Fibroblast of skin of scalp (primary cell): ENCODE data around the gene HK1.

Experiments used
- DNase-seq: peaks from one replicate; pipeline ENCODE4 v3.0.0-alpha.2; 2013

HK1 gene

DNA sequence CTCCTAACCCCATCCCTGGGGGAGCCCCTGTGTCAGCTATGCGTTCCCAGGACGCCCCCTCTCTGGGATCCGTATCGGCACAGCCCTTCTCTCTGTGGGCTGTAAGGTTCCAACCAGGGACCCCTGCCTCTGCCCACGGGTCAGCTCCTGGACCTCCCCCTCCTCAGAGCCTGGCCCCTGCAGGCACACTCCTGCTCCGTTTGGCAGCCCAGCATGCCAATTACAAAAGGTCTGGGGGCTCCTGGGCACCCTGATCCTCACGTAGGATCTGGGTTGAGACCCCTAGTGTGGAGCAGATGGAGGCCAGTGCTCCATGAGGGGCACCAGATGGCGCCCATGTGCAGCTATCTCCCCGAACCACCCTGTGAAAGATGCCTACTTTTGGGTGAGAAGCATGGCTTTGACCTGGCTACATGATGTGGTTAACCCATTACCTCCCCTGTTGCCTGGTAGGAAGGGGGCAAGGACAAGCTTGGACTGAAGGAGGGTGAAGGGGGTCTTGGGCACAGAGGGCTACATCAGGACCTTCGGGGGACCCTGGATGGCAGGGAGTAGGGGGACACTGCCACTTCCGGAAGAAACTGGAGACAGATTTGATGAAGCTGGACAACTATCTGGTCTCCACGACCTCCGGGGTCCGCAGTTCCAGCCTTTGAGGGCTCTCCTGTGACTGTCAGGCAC, 129.5 kb downstream of the HK1 start:
- no peak for DNase-seq

DNA sequence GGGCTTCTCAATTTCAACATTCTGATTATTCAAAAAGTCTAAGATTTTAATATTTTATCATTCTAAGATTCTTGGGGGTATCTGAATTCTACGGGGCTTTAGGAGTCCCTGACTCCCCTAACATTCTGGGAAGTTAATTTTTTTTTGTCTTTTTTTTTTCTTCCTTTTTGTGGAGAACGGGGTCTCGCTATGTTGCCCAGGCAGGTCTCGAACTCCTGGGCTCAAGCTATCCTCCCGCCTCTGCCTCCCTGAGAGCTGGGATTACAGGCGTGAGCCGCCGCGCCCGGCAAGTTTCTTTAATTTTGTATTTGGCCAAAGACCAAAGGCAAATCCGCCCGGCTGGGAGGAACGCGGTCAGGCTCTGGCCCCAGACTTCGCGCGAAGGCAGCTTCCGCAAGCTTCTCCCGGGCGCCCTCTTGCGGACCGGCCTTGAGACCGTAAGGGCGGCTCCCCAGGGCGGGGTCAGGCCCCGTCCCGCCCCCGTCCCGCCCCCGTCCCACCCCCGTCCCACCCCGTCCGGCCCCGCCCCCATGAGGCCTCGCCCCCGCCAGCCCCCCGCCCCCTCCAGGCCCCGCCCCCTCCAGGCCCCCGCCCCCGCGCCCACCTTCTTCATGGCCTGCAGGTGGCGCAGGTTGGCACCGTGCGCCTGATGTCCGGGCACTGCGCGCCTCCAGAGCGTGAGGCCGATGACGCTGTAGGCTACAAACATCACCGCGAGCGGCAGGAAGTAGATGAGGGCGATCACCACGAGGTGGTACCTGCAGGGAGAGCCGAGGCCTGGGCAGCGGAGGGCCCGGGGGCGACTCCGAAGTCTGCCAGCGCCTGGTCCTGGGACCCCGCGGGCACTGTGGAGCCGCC, 130.3 kb downstream of the HK1 start:
- DNase-seq = peak; percentile 96

DNA sequence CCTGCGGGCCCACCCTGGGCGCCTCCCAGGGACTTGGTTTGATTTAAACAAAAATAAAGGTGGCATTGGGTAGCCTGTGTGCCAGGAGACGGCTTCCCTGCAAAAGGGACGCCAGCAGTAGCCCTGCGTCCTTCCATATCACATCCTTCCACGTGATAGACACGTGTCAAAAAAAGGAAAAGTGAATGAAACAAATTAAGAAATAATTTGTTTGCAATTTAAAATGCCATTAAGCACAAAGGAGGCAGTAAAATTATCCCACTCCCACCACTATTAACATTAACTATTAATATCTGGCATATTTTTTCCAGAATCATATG, 130.8 kb downstream of the HK1 start:
- DNase-seq = no peak

DNA sequence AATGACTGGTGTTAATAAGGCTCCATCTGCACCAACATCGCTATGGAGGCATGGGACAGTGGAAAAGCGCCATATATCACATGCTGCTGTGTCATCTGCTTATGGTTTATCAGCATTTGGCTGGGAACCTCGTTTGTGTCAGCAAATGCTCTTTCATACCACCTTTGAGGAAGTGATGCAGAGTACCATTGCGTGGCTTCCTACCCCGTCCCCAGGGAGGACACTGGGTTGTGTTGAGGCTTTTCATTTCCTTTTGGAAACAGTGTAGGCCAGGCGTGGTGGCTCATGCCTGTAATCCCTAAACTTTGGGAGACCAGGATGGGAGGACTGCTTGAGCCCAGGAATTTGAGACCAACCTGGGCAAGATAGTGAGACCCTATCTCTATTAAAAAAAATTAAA, 131.7 kb downstream of the HK1 start:
- DNase-seq = peak; percentile 23

DNA sequence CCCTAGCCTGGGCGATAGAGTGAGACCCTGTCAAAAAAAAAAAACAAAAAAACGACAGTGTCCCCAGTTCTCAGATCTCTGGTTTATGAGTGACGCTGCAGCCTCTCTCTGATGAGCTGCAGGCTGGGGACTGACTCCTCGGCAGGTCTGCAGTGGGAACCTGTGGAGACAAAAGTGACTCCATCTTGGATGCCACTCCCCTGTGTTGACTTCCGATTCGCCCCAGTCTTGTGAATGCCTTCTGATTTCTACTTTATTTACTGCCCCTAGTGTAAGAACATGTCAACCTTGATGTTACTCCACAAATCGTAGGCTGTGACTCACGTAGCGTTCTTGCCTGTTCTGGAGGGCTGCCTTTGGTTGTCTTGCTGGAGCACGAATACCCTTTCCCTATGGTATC, 132.2 kb downstream of the HK1 start:
- no peak for DNase-seq

DNA sequence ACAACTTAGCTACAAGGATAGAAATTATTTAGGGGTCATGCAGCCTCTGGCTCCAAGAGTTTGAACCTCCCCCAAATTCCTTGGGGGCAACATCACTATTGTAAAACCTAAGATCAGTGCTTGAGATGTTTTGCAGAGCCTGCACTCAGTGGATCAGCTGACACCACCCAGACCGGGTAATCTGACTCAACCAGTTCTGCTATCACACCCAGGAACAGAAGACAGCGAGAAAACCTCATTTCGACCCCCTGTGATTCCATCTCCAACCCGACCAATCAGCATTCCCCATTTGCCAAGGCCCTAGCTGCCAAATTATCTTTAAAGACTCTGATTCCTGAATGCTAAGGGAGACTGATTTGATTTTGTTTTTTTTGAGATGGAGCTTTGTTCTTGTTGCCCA, 133.2 kb downstream of the HK1 start:
- DNase-seq = no peak

DNA sequence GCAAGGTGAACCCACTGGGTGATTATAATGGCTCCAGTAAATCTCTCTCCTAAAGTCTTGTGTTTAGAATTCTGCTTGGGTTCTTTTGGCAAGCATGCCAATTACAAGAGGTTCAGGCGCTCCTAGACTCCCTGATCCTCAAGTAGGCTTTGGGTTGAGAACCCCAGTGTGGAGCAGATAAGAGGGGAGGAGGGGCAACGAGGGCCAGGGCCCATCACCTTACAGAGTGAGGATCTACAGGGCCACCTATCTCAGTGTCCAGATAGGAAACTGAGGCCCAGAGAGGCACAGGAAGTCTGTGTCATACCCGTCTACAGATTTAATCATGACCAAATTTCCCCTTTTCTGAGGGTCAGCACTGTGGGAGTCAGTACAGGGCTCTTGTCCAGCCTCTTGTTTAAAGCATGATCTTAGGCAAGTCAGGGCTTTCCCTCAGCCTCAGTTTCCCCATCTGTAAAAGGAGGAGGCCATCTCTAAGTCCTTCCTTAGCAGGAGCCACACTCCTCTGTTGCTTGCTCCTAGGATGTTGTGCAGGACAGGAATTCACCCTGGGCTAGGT, 134.0 kb downstream of the HK1 start:
- no peak for DNase-seq

DNA sequence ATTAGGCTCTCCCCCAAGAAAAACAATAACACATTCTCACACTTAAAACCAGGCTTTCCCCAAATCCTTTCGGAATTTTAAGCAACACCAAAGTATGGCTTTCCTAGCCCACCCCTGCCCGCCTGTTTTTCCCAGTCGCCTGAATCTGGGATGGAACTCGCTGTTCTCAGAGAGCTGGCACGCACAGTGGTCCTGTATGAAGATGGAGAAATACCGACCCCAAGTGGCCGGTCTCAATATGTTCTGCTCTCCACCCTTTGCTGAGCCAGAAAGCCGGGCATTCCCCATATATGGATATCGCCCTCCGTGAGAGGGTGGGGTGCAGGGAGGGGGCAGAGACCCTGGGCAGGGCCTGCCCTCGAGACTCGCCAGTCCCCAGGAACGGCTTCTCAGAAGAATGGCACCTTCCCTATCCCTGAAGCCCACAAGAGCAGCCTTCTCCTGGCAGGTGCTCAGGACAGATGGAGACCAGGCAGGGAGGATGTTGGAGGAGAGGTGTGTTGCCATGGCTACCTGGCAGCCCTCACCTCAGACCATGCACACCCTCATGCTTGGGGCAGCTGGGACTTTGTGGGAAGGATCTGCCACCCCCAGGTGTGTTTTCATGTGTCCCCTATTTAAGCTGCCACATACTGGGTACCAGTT, 135.0 kb downstream of the HK1 start:
- peak; percentile 81 for DNase-seq

DNA sequence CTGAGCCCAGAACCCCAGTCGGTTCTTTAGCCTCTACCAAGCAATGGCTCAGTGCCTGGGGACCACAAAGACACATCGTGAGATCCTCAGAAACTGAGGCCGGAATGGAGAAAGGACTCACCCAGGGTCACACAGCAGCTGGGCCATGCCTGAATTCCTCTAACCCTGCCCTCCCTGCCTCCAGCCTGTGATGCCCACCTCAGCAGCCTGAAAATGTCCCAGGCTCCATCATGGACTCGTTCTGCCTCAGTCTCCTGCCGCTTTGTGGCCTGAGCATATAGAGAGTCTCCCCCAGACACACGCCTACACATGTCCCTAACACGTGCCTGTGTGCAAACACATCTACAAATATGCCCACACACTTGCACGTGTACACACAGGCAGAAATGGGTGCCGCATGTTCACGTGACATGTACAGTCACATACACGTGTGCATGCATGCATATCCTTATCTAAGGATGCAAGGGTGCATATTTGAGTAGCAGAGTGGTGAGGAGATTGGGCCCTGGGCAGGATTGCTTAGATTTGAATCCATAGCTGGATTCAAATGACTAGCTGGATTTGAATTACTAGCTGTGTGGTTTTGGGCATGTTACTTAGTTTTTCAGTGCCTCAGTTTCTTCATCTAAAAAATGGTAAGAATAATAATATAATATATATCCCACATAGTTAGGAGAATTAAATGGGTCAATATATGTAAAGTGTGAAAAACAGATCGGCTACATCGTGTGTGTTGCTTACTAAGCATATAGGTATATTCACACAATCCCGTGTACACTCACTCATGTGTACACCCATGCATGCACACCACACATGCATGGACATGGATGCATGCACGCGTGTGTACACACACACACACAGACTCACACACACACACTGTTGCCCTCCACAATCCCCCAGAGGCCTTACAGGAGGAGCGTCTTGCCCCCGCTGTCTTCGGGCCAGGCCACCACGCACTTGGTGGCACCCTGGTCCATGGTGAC, 136.0 kb downstream of the HK1 start:
- DNase-seq = no peak

DNA sequence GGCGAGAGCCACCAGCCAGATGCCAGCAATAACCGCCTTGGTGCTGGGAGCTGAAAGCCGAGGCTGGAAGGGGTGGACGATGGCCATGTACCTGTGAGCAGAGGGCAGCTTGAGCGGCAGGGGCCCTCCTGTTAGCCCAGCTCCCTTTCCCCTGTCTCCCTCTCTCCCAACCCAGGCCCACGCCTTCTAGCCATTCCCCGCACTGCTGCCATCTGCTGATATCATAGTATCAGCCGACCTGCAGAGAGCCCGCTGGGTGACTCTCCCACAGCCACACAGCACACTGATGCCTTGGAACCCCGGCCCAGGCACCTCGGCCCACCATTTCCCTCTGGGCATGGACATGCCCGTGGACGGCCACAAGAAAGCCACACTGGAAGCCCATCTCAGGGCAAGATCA, 136.8 kb downstream of the HK1 start:
- no peak for DNase-seq

DNA sequence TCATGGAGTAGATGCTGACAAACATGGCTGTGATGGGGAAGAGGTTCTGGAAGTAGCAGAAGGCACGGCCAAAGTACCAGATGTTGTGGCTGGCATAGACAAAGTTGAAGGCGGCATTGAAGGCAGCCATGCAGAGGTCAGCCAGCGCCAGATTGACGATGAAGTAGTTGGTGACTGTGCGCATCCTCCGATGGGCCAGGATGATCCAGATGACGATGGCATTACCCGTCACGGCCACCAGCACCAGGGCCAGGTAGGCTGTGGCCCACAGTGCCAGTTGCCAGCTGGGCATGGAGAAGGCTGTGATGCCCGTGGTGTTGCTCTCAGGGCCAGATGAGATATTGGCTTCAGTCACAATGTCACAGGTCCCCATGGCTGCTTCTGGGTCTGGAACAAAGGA, 137.7 kb downstream of the HK1 start:
- no peak for DNase-seq

DNA sequence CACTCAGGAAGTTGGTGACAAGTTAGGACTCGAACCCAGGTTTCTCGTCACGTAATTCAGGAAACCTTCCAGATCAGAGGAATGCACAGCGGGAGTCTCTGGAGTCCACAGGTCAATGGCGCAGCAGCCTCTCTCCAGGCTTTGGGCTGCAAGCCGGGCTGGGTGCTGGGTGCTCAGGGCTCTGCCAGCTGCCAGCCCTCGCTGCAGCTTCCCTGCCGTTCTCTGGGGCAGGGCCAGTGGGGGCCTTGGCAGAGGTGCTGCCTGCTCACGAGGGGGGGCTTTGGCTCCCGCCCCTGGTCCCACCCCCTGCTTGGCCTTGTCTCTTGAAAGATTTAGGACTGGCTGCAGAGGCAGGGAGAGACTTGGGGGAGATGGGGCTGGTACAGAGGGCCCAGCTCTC, 138.4 kb downstream of the HK1 start, which contains the start of gene TACR2:
TSS of gene TACR2 (minus strand) at position 224 of the 400 bp plus-strand sequence. CDS start 595 bp downstream, outside the sequence.
- no peak for DNase-seq

DNA sequence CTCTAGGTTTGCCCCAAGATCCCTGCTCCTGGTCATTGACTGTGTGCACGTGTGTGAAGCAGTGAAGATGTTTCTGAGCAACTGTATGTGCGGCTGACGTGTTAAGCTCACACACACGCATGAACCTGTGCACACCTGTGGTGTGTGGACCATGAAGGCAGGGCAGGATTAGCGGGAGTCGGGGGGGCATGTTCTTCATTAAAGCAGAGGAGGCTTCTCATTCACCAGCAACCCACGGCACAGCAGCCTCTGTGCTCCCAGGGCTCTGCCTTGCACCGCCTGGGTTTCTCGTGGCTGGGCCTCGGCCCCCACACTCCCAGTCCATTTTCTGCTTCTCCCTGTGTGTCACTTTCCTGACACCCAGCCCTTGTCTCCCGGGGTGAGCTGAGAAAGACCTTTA, 139.2 kb downstream of the HK1 start:
- DNase-seq = no peak

DNA sequence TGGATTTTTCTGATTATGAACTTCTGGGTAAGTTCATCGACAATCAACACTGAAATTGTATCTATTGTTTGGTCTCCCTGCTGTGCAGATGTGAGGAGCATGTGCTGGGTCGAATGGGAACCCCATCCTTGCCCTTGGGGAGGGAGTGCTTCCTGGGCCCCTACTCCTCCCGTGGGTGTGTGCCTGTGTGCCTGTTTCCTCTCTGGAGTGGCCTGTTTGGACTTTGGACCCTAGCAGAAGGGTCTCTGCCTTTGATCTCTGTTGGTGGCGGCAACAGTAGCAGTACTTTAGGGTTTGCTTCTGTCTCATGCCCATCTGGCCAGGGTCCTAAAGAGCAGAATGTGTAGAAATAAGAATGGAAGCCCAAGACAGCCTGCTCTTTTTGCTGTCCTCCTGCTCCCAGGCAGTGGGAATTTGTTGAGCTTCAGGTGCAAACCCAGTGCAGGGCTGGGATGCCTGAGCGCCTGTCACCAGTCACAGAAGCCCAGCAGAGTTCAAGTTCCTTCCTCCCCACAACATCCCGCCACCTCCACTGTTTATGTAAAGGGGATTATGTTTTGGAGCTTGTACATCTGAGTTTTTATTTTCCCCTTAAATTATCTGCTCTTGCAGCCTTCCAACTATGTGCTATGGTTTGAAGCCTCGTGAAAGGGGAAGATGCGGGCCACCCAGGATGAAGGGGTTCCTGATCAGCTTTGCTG, 139.9 kb downstream of the HK1 start:
- DNase-seq = no peak

DNA sequence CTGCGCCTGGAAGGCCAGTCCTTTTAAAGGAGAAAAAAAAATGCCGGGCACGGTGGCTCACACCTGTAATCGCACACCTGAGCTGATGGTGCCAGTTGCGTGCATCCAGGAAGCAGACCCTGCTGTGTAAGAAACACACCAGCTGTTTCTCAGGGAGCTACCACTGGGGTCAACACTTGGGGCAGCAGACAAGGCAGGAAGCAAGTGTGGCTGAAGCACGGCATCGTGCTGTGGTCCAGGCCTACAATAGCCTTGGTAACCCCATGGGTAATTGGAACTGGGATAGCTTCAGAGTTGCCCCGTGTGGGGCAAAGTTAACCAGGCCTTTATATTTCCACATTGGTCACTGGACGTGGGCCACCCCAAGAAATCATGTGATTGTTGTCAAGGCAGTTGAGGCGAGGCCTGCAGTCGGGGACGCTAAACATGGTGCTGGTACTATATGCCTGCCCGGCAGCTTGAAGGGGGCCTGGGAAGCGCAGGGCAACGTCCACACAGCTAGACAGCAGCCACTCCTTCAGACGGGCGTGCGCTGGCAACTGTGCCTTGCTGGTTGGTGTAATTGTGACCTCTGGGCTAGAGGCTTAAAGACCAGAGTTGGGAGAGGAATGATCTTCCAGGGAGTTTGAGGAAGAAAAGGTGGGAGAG, 140.9 kb downstream of the HK1 start:
- DNase-seq = no peak

DNA sequence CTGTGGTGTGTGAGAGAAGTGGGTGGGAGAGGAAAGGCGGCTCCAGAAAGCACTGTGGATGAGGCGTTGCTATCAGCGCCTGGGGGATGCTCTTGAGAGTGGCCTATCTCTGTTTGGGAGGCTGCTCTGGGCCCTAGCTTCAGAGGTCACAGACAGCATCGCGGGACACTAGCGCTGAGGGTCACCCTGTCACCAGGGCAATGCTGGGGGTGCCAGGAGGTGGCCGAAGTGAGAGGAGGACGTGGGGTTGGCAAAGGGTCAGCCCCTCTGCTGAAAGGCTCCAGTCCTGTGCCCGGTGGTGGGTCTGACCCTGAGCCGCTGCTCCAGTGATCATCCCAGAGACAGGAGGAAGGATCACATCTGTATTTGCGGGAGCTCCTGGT, 141.4 kb downstream of the HK1 start:
- DNase-seq = no peak

DNA sequence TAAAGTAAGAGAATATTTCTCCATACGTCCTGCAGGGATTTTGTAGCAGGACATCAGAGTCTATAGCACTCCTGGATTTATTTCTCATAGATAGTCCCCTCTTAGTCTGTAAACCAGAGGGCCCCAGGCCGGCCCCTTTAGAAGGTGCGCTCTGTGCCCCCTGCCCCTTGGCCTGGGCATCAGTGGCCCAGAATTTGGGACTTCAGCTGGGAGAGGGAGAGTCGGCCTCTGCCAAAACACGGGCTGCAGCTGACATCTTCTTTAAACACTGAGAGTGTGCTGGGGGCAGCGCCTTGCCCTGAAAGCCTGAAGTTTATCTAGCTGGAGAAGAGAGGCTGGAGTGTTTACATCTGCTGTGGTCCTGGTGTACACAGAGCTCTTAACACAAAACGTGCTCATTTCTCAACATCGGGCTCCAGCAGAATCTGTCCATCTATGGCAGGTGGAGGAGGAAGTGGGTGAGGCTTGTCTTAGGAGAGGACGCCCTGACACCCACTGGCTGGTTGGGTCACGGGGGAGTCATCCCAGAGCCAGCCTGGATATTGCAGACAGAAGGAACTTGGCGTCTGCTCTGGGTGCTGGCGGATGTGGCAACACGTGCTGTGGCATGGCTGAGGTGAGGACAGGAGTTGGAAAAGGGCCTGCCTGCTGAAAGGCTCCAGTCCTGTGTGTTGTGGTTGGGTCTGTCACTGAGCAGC, 143.5 kb downstream of the HK1 start:
- no peak for DNase-seq

DNA sequence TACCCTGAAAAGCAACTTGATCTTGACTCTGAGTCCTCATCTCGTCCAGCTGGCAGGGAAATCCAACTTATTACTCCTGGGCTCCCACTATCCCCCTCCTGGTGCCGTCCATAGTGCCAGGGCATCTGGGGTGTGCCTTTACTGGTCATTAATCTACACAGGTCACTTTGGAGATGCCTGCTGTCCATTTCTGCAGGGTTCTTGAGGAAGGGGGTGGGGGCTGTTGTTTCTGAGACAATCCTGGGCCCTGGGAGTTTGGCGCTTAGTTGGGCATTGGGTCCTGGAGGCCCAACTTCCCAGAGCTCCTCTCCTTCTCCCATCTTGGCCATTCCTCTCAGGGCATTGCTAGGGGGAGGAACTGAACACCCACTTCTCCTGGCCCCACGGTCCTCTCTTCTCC, 144.4 kb downstream of the HK1 start:
- no peak for DNase-seq

DNA sequence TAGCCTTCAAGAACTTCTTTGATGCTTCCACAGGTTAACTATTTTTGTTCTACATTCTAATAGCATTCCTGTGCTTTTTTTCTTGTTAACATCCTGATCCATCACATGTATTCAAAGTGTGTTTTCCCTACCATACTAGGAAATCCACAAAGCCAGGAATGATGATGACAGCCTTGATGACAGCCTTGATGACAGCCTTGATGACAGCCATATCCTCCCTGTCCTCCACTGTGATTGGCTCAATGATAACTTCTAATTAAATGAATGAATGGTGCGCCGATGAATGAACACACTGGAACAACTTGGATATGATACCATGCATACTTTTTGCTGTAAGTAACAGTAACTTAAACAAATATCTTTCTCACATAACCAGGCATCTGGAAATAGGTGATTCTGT, 146.7 kb downstream of the HK1 start:
- peak; percentile 35 for DNase-seq

DNA sequence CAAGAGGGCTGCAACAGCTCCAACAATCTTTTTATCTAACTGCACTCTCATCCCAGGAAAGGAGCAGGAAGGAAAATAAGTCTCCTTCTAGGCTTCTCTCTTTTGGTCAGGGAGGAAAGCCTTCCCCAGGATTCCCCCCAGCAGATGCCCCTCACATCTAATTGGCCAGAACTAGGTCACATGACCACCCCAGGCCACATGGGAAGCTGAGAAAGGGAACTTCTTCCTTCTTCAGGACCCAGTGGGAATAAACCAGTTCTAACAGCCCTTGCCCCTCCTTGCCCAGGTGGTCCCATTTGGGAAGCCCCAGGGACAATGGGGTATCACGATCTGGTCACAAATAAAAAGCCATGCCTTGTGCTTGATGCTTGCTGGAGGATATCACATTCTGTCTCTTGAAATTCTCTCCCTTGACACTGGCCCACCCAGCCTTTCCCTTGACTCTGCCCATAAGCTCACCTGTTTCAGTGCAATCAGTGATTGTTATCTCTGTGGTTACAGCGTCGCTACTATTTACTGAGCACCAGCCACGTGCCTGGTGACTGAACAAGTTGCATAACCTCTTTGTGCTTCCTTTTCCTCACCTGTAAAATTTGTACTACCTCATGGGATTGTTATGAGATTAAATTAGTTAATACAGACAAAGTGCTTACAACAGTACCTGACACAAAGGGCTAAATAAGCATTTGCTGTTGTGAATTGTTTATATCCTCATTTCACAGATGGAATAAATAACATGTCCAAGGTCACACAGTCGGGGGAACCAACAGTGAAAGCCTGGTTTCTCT, 147.4 kb downstream of the HK1 start:
- DNase-seq = no peak
